HEK293 (cell line): ENCODE data around the gene C9orf152.

Source experiments
- CTCF ChIA-PET: fragments of 350-600 bp; formaldehyde crosslinking; extraction: SDS; loops from one replicate; lab custom pipeline; 2021; ENCODE audit warnings: antibody characterized with exemption; lab: Yijun Ruan, JAX
- POLR2A ChIA-PET: fragments of 300-600 bp; formaldehyde crosslinking; extraction: SDS; loops from one replicate; lab custom pipeline; 2020; ENCODE audit warnings: antibody characterized with exemption, inconsistent platforms; lab: Yijun Ruan, JAX
- H3K27ac ChIP-seq: fragments of 200-500 bp; sonication (Bioruptor generic); 2 replicates; pipeline ENCODE4 v1.5.1; 2014; ENCODE audit warnings: low read depth, low read length, control low read depth, inconsistent platforms; ENCODE audit errors: extremely low read depth
- H3K36me3 ChIP-seq, 2 experiments: fragments of 200-500 bp in 1 of 2; sonication (Bioruptor generic) in 1 of 2; 1 replicate in 1 of 2; 2 replicates in 1 of 2; pipeline ENCODE4 v1.5.1; 2014 to 2017; ENCODE audit warnings: inconsistent platforms in 2 of 2, low read length in 2 of 2; ENCODE audit not compliant: control insufficient read depth in 2 of 2, insufficient read depth in 1 of 2
- H3K4me1 ChIP-seq: fragments of 200-500 bp; sonication (Bioruptor generic); 2 replicates; pipeline ENCODE4 v1.5.1; 2014; ENCODE audit warnings: mild to moderate bottlenecking, low read length, inconsistent platforms; ENCODE audit not compliant: control insufficient read depth, insufficient read depth
- H3K4me3 ChIP-seq: 2 replicates; pipeline ENCODE4 v1.5.1; 2011; ENCODE audit warnings: low read depth, mild to moderate bottlenecking, control low read depth, low read length, moderate library complexity
- H3K9me3 ChIP-seq: fragments of 200-500 bp; sonication (Bioruptor generic); 2 replicates; pipeline ENCODE4 v1.5.1; 2014; ENCODE audit warnings: low read depth, low read length, inconsistent platforms; ENCODE audit not compliant: control insufficient read depth, insufficient read depth
- KLF1 ChIP-seq: fragments of 450-650 bp; formaldehyde crosslinking; IDR thresholded peaks from 2 replicates; pipeline ENCODE4 v1.5.1; 2016; ENCODE audit warnings: missing biosample characterization, missing genetic modification characterization
- KLF8 ChIP-seq: fragments of 450-650 bp; formaldehyde crosslinking; IDR thresholded peaks from 2 replicates; pipeline ENCODE4 v1.5.1; 2016; ENCODE audit warnings: missing biosample characterization, missing genetic modification characterization
- PRDM4 ChIP-seq: fragments of 450-650 bp; formaldehyde crosslinking; IDR thresholded peaks from 2 replicates; pipeline ENCODE4 v1.5.1; 2017; ENCODE audit warnings: missing biosample characterization, missing genetic modification characterization
- SP2 ChIP-seq: fragments of 450-650 bp; formaldehyde crosslinking; IDR thresholded peaks from 2 replicates; pipeline ENCODE4 v1.5.1; 2016; ENCODE audit warnings: missing biosample characterization, missing genetic modification characterization
- WT1 ChIP-seq: fragments of 450-650 bp; formaldehyde crosslinking; IDR thresholded peaks from 2 replicates; pipeline ENCODE4 v1.5.1; 2016; ENCODE audit warnings: missing biosample characterization, missing genetic modification characterization
- ZBTB11 ChIP-seq: fragments of 450-650 bp; formaldehyde crosslinking; conservative IDR thresholded peaks from 2 replicates; pipeline ENCODE4 v1.5.1; 2016; ENCODE audit warnings: low read depth, missing biosample characterization, missing genetic modification characterization
- ZBTB17 ChIP-seq: fragments of 450-650 bp; formaldehyde crosslinking; IDR thresholded peaks from 2 replicates; pipeline ENCODE4 v1.5.1; 2016; ENCODE audit warnings: missing biosample characterization, missing genetic modification characterization
- ZBTB44 ChIP-seq: fragments of 450-650 bp; IDR thresholded peaks from 2 replicates; pipeline ENCODE4 v1.5.1; 2018; ENCODE audit warnings: missing biosample characterization, mild to moderate bottlenecking, missing genetic modification characterization
- ZFP69B ChIP-seq: fragments of 450-650 bp; formaldehyde crosslinking; IDR thresholded peaks from 2 replicates; pipeline ENCODE4 v1.5.1; 2016; ENCODE audit warnings: missing biosample characterization, missing genetic modification characterization
- ZNF133 ChIP-seq: fragments of 450-650 bp; formaldehyde crosslinking; IDR thresholded peaks from 2 replicates; pipeline ENCODE4 v1.5.1; 2016; ENCODE audit warnings: missing biosample characterization, missing genetic modification characterization
- ZNF280C ChIP-seq: fragments of 450-650 bp; formaldehyde crosslinking; IDR thresholded peaks from 2 replicates; pipeline ENCODE4 v1.5.1; 2016; ENCODE audit warnings: missing biosample characterization, missing genetic modification characterization
- ZNF311 ChIP-seq: fragments of 450-650 bp; formaldehyde crosslinking; IDR thresholded peaks from 2 replicates; pipeline ENCODE4 v1.5.1; 2017; ENCODE audit warnings: missing biosample characterization, missing genetic modification characterization, borderline replicate concordance
- ZNF335 ChIP-seq: fragments of 450-650 bp; formaldehyde crosslinking; conservative IDR thresholded peaks from 2 replicates; pipeline ENCODE4 v1.5.1; 2016; ENCODE audit warnings: missing biosample characterization, missing genetic modification characterization
- ZNF354C ChIP-seq: fragments of 450-650 bp; formaldehyde crosslinking; IDR thresholded peaks from 2 replicates; pipeline ENCODE4 v1.5.1; 2016; ENCODE audit warnings: missing biosample characterization, missing genetic modification characterization, low read depth, borderline replicate concordance
- ZNF530 ChIP-seq: fragments of 450-650 bp; formaldehyde crosslinking; IDR thresholded peaks from 2 replicates; pipeline ENCODE4 v1.5.1; 2016; ENCODE audit warnings: low read depth, missing biosample characterization, missing genetic modification characterization
- ZNF660 ChIP-seq: fragments of 450-650 bp; IDR thresholded peaks from 2 replicates; pipeline ENCODE4 v1.5.1; 2018; ENCODE audit warnings: missing biosample characterization, mild to moderate bottlenecking, missing genetic modification characterization
- ZNF704 ChIP-seq: fragments of 450-650 bp; formaldehyde crosslinking; IDR thresholded peaks from 2 replicates; pipeline ENCODE4 v1.5.1; 2016; ENCODE audit warnings: missing biosample characterization, missing genetic modification characterization
- ZNF792 ChIP-seq: fragments of 450-650 bp; formaldehyde crosslinking; IDR thresholded peaks from 2 replicates; pipeline ENCODE4 v1.5.1; 2016; ENCODE audit warnings: missing biosample characterization, missing genetic modification characterization
- TF ChIP-seq, protein P1 (sequence below): fragments of 450-650 bp; formaldehyde crosslinking; IDR thresholded peaks from 2 replicates; pipeline ENCODE4 v1.5.1; 2016; ENCODE audit warnings: missing biosample characterization, missing genetic modification characterization
- TF ChIP-seq, protein P2 (sequence below): fragments of 450-650 bp; formaldehyde crosslinking; IDR thresholded peaks from 2 replicates; pipeline ENCODE4 v1.5.1; 2016; ENCODE audit warnings: missing biosample characterization, missing genetic modification characterization
- TF ChIP-seq, protein P3 (sequence below): fragments of 450-650 bp; formaldehyde crosslinking; IDR thresholded peaks from 2 replicates; pipeline ENCODE4 v1.5.1; 2016; ENCODE audit warnings: missing biosample characterization, missing genetic modification characterization

Gene C9orf152

GRCh38 chr9:110246214-110246613, 38.3 kb upstream of the C9orf152 start (continued):
- TF ChIP-seq ZNF133 (tag by site-specific recombination) = no peak
- no peak for TF ChIP-seq KLF8 (tag by site-specific recombination)
- no peak for TF ChIP-seq SP2 (tag by site-specific recombination)
- no peak for TF ChIP-seq ZFP69B (tag by site-specific recombination)
- TF ChIP-seq ZBTB11 (tag by site-specific recombination) = no peak
- no peak for TF ChIP-seq ZNF530 (tag by site-specific recombination)
- TF ChIP-seq ZNF354C (tag by site-specific recombination) = no peak
- TF ChIP-seq, protein P1, sequence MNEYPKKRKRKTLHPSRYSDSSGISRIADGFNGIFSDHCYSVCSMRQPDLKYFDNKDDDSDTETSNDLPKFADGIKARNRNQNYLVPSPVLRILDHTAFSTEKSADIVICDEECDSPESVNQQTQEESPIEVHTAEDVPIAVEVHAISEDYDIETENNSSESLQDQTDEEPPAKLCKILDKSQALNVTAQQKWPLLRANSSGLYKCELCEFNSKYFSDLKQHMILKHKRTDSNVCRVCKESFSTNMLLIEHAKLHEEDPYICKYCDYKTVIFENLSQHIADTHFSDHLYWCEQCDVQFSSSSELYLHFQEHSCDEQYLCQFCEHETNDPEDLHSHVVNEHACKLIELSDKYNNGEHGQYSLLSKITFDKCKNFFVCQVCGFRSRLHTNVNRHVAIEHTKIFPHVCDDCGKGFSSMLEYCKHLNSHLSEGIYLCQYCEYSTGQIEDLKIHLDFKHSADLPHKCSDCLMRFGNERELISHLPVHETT = no peak
- TF ChIP-seq ZNF311 (tag by site-specific recombination) = no peak
- TF ChIP-seq, protein P2, sequence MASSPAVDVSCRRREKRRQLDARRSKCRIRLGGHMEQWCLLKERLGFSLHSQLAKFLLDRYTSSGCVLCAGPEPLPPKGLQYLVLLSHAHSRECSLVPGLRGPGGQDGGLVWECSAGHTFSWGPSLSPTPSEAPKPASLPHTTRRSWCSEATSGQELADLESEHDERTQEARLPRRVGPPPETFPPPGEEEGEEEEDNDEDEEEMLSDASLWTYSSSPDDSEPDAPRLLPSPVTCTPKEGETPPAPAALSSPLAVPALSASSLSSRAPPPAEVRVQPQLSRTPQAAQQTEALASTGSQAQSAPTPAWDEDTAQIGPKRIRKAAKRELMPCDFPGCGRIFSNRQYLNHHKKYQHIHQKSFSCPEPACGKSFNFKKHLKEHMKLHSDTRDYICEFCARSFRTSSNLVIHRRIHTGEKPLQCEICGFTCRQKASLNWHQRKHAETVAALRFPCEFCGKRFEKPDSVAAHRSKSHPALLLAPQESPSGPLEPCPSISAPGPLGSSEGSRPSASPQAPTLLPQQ = no peak

DNA sequence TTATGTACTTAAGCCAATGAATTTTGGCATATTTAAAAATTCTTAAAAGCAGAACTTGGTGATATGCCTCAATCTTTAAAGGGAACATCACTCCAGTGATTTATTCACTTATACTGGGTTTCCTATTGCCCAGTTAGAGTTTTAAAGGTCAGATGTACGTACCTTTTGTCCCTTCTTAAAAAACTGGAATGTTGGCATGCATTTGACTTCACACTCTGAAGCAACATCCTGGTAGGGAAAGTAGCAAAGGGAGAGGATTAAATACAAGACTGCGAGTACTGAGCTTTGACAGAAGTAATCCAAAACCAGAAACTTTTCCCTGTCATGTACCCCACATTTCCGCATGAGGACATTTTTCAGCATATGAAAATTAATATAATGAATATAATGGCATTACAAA, 36.7 kb upstream of the C9orf152 start:
- POLR2A ChIA-PET = no interaction called here
- CTCF ChIA-PET = no interaction called here
- Histone ChIP-seq H3K4me1 (no peaks in the 10 kb centered on the region), H3K4me3 (no peak overlapping the region), H3K36me3 (peaks cover 6 to 64% of the 10 kb centered on the region in 2 experiments), H3K27ac (no peak overlapping the region), H3K9me3 (no peaks in the 10 kb centered on the region)
- TF ChIP-seq WT1 (tag by site-specific recombination) (no peak), ZNF660 (tag by site-specific recombination) (no peak), ZNF133 (tag by site-specific recombination) (no peak), ZBTB17 (tag by site-specific recombination) (no peak), ZNF704 (tag by site-specific recombination) (no peak), ZNF311 (tag by site-specific recombination) (no peak), ZNF792 (tag by site-specific recombination) (no peak), ZBTB44 (no peak), ZNF354C (tag by site-specific recombination) (no peak), PRDM4 (tag by site-specific recombination) (no peak), ZNF280C (tag by site-specific recombination) (no peak), ZNF335 (no peak), KLF1 (tag by site-specific recombination) (no peak)
- TF ChIP-seq, protein P3, sequence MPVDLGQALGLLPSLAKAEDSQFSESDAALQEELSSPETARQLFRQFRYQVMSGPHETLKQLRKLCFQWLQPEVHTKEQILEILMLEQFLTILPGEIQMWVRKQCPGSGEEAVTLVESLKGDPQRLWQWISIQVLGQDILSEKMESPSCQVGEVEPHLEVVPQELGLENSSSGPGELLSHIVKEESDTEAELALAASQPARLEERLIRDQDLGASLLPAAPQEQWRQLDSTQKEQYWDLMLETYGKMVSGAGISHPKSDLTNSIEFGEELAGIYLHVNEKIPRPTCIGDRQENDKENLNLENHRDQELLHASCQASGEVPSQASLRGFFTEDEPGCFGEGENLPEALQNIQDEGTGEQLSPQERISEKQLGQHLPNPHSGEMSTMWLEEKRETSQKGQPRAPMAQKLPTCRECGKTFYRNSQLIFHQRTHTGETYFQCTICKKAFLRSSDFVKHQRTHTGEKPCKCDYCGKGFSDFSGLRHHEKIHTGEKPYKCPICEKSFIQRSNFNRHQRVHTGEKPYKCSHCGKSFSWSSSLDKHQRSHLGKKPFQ (tag by site-specific recombination) = no peak
